H1 (cell line): ENCODE data around the gene DHRS12. TPM values are rescaled to one million over a fixed set of nuclear protein-coding genes. Genes with fewer than 3 reads are reported as not detected.

Source experiments
- GABPA ChIP-seq: IDR thresholded peaks from 2 replicates; pipeline ENCODE4 v1.6.1; 2011; ENCODE audit warnings: mild to moderate bottlenecking, low read length, moderate library complexity, borderline replicate concordance; ENCODE audit not compliant: insufficient read depth
- KDM4A ChIP-seq: IDR thresholded peaks from one replicate; pipeline ENCODE4 v1.7.1; 2012; ENCODE audit warnings: low read depth, mild to moderate bottlenecking, moderate library complexity, low read length, inconsistent platforms; ENCODE audit not compliant: severe bottlenecking
- TBP ChIP-seq: IDR thresholded peaks from 2 replicates; pipeline ENCODE4 v1.6.1; 2011; ENCODE audit warnings: low read depth, low read length, improper control_type of control experiment
- TEAD4 ChIP-seq: IDR thresholded peaks from 2 replicates; pipeline ENCODE4 v1.6.1; 2012; ENCODE audit warnings: low read depth, low read length, inconsistent platforms, mixed read lengths
- polyA plus RNA-seq, 7 experiments: library from polyadenylated mRNA; depleted of rRNA in 3 of 7; stranded (reverse) in 5 of 7; unstranded in 2 of 7; fragments of >200 nt in 5 of 7; fragments of 200-250 nt in 2 of 7; gene quantifications; 1 replicate in 5 of 7; 2 replicates in 1 of 7; 4 replicates in 1 of 7; pipeline versions ENCODE4 v1.2.1 to v1.2.3, GENCODE V29; 2011 to 2013; ENCODE audit warnings: missing spikeins in 2 of 7, mixed read lengths in 2 of 7
- total RNA-seq: library from RNA; stranded (reverse); fragmentation: NEBNext Ultra II Directional; extraction: Animal tissue kit (Norgen Biotek cat#: 25700); gene quantifications from 2 replicates; pipeline ENCODE4 v1.2.1, GENCODE V29; 2021

The DHRS12 gene
- total and polyA plus RNA-seq, 2 of the 8 experiments (the other 6 are each of a cell fraction or from before 2014, with no cell fraction given) = 8.7 TPM

GRCh38 chr13:51807041-51807440 lies 3.1 kb upstream of the DHRS12 start (continued):
- TF ChIP-seq GABPA (no peak), TBP (no peak), TEAD4 (no peak), KDM4A (no peak)
